Measurements from ENCODE around the gene MIEF2.

The MIEF2 gene

DNA sequence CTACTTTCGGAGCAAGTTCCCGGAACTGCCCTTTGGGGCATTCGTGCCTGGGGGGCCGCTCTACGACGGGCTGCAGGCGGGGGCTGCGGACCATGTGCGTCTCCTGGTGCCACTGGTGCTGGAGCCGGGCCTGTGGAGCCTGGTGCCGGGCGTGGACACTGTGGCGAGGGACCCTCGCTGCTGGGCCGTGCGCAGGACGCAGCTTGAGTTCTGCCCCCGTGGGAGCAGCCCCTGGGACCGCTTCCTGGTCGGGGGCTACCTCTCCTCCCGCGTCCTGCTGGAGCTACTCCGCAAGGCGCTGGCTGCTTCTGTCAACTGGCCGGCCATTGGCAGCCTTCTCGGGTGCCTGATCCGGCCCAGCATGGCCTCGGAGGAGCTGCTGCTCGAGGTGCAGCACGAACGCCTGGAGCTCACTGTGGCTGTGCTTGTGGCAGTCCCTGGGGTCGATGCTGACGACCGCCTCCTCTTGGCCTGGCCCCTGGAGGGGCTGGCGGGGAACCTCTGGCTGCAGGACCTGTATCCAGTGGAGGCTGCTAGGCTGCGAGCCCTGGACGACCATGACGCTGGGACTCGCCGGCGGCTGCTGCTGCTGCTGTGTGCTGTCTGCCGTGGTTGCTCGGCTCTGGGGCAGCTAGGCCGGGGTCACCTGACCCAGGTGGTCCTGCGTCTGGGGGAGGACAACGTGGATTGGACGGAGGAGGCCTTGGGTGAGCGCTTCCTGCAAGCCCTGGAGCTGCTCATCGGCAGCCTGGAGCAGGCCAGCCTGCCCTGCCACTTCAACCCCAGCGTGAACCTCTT lies 3.6 kb downstream of the MIEF2 start:
- DNase-seq (ENCODE audit: extremely low read depth, low read depth) = no peak
- TF ChIP-seq, protein P1, sequence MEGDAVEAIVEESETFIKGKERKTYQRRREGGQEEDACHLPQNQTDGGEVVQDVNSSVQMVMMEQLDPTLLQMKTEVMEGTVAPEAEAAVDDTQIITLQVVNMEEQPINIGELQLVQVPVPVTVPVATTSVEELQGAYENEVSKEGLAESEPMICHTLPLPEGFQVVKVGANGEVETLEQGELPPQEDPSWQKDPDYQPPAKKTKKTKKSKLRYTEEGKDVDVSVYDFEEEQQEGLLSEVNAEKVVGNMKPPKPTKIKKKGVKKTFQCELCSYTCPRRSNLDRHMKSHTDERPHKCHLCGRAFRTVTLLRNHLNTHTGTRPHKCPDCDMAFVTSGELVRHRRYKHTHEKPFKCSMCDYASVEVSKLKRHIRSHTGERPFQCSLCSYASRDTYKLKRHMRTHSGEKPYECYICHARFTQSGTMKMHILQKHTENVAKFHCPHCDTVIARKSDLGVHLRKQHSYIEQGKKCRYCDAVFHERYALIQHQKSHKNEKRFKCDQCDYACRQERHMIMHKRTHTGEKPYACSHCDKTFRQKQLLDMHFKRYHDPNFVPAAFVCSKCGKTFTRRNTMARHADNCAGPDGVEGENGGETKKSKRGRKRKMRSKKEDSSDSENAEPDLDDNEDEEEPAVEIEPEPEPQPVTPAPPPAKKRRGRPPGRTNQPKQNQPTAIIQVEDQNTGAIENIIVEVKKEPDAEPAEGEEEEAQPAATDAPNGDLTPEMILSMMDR (IDR thresholded peaks at IDR 0.05; ENCODE audit: low read depth, low read length) = no peak

DNA sequence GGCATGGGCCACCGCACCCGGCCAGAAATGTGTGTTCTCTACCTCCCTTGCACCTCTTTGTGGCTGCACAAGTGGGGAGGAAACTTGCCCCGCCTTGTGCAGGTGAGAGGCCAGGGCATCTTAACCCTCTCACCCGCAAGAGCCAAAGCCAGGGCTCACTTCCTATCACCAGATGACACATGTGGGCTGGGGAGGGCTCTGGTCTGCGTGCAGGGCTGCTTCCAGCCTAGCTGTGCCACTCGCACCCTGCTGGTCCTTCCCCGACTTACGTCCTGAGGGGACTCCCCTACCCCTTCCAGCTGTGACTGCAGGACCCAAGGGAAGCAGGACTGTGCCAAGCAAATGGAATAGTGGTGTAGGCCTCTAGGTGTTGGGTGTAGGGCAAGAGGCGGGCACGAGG lies 6.9 kb downstream of the MIEF2 start:
- TF ChIP-seq, protein P1 (IDR thresholded peaks at IDR 0.05; ENCODE audit: low read depth, low read length) = no peak
- DNase-seq (ENCODE audit: extremely low read depth, low read depth) = no peak

DNA sequence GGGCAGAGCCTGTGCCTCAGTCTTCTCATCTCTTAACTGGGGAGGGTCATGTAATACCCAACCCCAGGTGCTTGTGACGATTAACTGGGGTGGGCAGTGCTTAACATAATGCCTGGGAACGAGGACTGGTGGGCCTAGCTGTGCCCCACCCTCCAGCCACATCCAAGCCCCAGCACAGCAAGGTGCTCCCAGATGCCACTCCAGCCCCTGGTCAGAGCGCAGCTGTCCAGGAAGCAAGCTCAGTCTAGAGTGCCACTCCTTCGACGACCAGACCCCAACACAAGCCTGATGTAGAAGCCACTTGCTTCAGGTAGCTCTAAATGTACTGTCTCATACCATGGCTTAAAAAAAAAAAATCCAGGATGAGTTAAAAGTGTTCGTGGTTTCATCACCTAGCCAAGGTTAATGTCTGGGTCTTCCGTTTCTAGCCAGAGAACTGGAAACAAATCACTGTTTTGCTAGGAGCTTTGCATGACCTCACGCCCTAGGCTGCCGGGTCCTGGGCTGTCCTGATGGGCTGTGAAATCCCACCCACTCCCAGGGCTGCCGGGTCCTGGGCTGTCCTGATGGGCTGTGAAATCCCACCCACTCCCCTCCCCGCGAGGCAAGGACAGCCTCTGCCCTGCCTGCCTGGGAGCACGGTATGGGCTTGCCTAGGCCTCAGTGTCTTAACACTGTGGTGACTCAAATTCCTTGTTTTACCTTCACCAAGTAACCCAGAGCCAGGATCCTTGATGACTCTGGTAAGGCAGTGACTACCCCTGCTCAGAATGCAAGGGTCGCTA lies 7.7 kb downstream of the MIEF2 start:
- DNase-seq (ENCODE audit: extremely low read depth, low read depth) = no peak

DNA sequence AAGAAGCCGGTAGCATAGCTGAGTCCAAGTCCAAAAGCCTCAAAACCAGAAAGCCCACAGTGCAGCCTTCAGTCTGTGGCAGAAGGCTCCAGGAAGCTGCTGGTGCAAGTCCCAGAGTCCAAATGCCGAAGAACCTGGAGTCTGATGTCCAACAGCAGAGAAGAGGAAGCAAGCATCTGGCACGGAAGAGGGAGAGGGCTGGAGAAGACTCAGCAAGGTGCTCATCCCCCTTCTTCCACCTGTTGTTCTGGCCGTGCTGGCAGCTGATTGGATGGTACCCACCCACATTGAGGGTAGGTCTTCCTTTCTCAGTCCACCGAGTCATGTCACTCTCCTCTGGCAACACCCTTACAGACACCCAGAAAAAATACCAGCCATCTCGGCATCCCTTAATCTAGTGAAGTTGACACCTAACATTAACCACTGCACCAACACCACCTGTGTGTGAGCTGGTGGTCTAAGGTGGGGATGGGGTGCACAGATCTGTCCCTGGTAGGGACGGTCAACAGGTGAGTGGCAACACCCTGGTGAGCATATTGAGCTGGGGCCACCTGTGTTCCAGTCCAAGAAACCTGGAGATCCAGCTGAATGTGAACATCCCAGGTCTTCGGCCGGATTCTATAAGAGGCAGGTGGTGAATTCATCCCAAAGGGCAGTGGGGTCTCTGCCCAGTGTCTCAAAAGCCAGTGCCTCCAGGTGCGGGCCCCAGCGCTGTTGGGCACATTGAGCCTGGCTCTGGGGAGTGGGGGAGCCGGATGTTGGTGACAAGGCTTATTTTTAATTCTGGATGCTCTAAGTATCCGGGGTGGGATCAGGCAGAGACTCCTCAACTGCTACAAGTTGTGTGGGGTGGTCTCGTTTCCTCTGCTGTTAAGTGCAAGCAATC lies 9.8 kb downstream of the MIEF2 start:
- DNase-seq (ENCODE audit: extremely low read depth, low read depth) = no peak
- TF ChIP-seq, protein P1 (IDR thresholded peaks at IDR 0.05; ENCODE audit: low read depth, low read length) = no peak

More for the DNA sequence above, 7.7 kb downstream of the MIEF2 start:
- TF ChIP-seq, protein P1 (IDR thresholded peaks at IDR 0.05; ENCODE audit: low read depth, low read length) = no peak

DNA sequence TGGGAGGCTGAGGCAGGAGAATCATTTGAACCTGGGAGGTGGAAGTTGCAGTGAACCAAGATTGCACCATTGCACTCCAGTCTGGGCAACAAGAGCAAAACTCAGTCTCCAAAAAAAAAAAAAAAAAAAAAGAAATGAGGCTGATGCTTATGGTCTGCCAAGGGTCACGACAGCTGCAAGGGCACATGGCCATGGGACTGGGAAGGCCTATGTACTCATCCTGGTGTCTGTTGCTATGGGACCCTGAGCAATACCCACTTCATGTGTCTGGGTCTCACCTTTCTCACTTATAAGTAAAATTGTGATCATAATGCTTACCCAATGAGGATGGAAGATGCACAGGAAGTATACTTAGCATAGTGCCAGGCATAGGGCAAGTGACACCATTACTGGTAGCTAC lies 16.6 kb downstream of the MIEF2 start:
- TF ChIP-seq, protein P1 (IDR thresholded peaks at IDR 0.05; ENCODE audit: low read depth, low read length) = no peak
- no peak for DNase-seq (ENCODE audit: extremely low read depth, low read depth)

DNA sequence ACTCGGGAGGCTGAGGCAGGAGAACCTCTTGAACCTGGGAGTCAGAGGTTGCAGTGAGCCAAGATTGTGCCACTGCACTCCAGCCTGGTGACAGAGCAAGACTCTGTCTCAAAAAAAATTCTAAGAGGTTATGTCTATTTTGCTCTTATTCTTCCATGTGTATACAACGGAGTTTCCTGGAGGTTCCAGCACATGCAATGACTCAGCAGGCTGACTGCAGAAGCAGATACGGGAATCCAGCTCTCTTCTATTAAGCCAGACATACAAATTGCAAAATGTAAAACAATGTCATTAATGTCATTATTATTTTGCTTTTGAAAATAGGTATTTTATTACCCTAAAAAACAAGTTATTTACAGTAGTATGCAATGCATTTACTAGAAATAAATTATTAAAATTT lies 18.4 kb downstream of the MIEF2 start:
- TF ChIP-seq, protein P1 (IDR thresholded peaks at IDR 0.05; ENCODE audit: low read depth, low read length) = no peak
- no peak for DNase-seq (ENCODE audit: extremely low read depth, low read depth)
